HG03354 (cell line): ENCODE measurements around the gene PSMD13.
"Not testable (repeated sequence)": the region's sequence is repeated elsewhere in the genome, so short reads cannot be mapped to it uniquely, and the experiment has no call there.

Source experiments
- ATAC-seq: cut with Tn5 transposase; IDR thresholded peaks from one replicate; pipeline ENCODE4 v1.9.1; 2021; ENCODE audit warnings: mild to moderate bottlenecking; ENCODE audit not compliant: unreplicated experiment, poor library complexity, severe bottlenecking

PSMD13 gene

GRCh38 chr11:236774-237767 lies at the start of gene PSMD13:
TSS of gene PSMD13 (plus strand) at chr11:236976. CDS start at chr11:237050, 74 bp downstream.
- peak; percentile 84 for ATAC-seq

GRCh38 chr11:189200-189783 lies 47.5 kb upstream of the PSMD13 start:
- ATAC-seq, result not testable (repeated sequence)

GRCh38 chr11:189843-190311 lies 46.9 kb upstream of the PSMD13 start:
- ATAC-seq, result peak; percentile 81

GRCh38 chr11:190546-190945 lies 46.2 kb upstream of the PSMD13 start:
- ATAC-seq, result not testable (repeated sequence)

- not testable (repeated sequence) for ATAC-seq
Measured at GRCh38 chr11:191490-192478, 45.0 kb upstream of the PSMD13 start.

- ATAC-seq, result not testable (repeated sequence)
Measured at GRCh38 chr11:192674-193128, 44.1 kb upstream of the PSMD13 start, which contains the start of gene SCGB1C1. TSS of gene SCGB1C1 (plus strand) at chr11:193078. CDS start at chr11:193100, 22 bp downstream.

- ATAC-seq, result not testable (repeated sequence)
Measured at GRCh38 chr11:193481-193880, 43.3 kb upstream of the PSMD13 start.

- ATAC-seq, result no peak
Measured at GRCh38 chr11:196786-197731, 39.7 kb upstream of the PSMD13 start.

GRCh38 chr11:197741-198235 lies 39.0 kb upstream of the PSMD13 start:
- ATAC-seq, result no peak

GRCh38 chr11:198236-198806 lies 38.5 kb upstream of the PSMD13 start:
- ATAC-seq, result no peak

- ATAC-seq, result no peak
Measured at GRCh38 chr11:199004-199581, 37.7 kb upstream of the PSMD13 start.

GRCh38 chr11:199782-200181 lies 37.0 kb upstream of the PSMD13 start:
- ATAC-seq, result no peak

GRCh38 chr11:200224-201003 lies 36.4 kb upstream of the PSMD13 start:
- no peak for ATAC-seq

- no peak for ATAC-seq
Measured at GRCh38 chr11:201966-202365, 34.8 kb upstream of the PSMD13 start.

GRCh38 chr11:202490-202889 lies 34.3 kb upstream of the PSMD13 start:
- no peak for ATAC-seq

GRCh38 chr11:203056-203944 lies 33.5 kb upstream of the PSMD13 start:
- no peak for ATAC-seq
